ENCODE data around the gene SLC30A1. TPM values are rescaled to one million over a fixed set of nuclear protein-coding genes. Genes with fewer than 3 reads are reported as not detected.
"Not testable (repeated sequence)": the region's sequence is repeated elsewhere in the genome, so short reads cannot be mapped to it uniquely, and the experiment has no call there.

SLC30A1 gene
- total RNA-seq, 1 donor from 2014 or later = 35.8 TPM

DNA sequence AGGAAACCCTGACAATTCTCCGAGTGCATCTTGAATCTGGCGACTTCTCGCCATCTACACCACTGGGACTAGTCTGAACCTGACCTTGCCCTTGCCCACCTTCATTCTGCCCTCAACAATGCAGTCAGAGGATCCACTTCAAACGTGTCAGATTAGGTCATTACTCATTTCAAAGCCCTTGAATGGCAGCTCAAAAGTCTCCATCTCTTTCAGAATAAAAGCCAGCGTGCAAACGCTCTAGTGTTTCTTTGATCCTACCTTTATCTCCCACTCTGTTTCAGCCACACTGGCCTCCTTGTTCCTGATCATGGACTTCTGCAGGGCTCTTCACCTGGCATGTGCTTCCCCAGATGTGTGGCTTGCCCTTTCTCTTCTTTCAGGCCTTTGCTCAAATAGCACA, 31.3 kb downstream of the SLC30A1 start:
- no peak for DNase-seq

GRCh38 chr1:211546543-211546942, 32.4 kb downstream of the SLC30A1 start:
- no peak for DNase-seq

GRCh38 chr1:211543025-211543424, 35.9 kb downstream of the SLC30A1 start:
- DNase-seq = no peak

DNA sequence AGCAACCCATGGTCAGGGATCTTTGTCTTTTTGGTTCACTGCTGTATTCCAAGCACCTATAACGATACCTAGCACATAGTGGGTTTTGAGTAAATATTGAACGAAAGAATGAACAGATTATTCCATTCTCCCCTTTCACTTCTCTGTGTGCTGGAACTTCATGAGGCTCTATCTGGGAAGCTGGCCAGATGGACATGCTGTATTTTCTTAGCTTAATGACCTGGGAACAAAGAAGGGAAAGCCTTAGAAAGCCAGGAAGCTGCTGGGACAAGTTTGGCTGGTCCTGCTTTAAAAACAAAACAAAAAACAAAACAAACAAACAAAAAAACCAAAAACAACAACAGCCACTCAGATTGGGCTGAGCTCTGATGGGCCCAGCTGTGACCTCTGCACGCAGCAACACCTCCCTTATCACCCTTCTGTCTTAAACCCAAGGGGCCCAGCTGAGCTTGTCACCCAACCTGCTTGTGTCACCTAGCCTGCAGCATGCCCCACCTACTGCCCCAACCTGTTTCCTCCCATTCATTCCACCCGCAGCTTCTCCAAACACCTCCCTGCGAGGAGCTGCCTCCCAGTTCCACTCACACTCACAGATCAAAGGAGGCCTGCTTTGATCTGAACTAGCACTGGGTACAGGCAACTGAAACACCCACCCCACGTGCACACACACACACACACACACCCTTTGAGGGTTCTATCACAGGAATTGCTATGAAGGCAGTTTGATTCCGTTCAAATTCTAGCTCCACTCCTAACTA, 37.1 kb downstream of the SLC30A1 start:
- DNase-seq = peak; percentile 76

GRCh38 chr1:211541278-211541677, 37.7 kb downstream of the SLC30A1 start:
- no peak for DNase-seq

DNA sequence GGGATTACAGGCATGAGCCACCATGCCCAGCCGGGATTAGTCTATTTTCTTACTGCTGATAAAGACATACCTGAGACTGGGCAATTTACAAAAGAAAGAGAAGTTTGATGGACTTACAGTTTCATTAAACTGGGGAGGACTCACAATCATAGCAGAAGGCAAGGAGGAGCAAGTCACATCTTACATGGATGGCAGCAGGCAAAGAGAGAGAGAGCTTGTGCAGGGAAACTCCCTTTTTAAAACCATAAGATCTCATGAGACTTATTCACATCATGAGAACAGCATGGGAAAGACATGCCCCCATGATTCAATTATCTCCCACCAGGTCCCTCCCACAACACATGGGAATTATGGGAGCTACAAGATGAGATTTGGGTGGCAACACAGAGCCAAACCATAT, 38.1 kb downstream of the SLC30A1 start:
- DNase-seq = not testable (repeated sequence)

- DNase-seq = no peak
Observed at GRCh38 chr1:211538287-211538686, 40.7 kb downstream of the SLC30A1 start.

- no peak for DNase-seq
Observed at GRCh38 chr1:211537253-211537652, 41.7 kb downstream of the SLC30A1 start.

- DNase-seq = no peak
Observed at GRCh38 chr1:211536606-211537005, 42.4 kb downstream of the SLC30A1 start.

DNA sequence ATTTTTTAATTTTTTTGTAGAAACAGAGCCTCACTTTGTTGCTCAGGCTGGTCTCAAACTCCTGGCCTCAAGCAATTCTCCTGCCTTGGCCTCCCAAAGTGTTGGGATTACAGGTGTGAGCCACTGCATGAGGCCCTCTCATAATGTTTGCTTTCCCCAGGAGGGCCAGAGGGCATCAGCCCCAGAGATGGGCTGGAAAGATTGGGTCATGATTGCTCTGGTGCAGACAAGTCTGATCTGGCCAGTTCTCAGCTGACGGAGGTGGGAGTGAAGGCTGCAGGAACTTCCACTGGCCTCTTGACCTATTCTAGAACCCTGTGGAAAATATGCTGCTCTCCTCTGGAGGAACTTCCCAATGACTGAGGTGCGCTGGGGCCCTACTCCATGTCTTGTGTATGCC, 43.6 kb downstream of the SLC30A1 start:
- no peak for DNase-seq

- no peak for DNase-seq
Observed at GRCh38 chr1:211534545-211535291, 44.2 kb downstream of the SLC30A1 start.

- DNase-seq = no peak
Observed at GRCh38 chr1:211532088-211532444, 46.9 kb downstream of the SLC30A1 start.

DNA sequence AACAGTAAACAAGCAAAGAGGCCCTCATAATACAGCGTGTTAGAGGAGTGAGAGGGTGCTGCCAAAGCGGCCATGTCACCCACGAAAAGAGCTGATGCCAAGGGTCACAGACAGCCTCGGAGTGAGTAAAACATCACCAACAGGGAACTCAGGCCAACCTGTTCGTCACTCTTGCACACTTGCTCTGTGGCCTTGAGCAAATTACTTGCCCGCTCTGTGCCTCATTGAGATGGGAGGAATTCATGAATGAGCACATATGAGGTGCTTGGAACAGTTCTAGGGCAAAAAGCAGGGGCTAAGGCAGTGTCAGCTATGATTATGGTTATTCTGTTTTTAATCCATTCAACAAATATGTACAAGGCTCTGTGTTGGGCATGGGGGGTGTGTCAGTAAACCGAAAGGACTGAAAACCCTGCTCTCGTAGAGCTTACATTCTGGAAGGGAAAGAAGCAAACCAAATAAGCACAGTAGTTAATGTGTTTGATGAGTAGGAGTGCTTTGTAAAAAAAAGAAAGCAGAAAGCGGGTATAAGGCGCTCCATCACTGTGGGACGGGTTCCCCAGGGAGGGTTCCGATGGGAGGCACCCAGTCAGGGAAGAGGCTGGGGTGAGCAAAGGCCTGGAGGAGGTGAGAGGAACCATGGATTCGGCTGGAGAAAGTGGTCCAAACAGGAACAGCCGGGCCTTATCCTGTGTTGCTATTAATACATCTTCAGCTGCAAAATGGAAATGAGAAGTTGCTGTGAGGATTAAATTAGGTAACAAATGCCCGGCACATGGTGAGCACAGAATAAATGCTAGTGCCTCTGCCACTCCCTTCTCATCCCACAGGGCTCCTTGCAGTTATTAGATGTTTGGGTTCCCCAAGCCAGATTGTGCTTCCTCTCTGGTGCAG, 47.5 kb downstream of the SLC30A1 start:
- no peak for DNase-seq

GRCh38 chr1:211530102-211530501, 48.9 kb downstream of the SLC30A1 start:
- no peak for DNase-seq

GRCh38 chr1:211529453-211529852, 49.5 kb downstream of the SLC30A1 start:
- DNase-seq = no peak

DNA sequence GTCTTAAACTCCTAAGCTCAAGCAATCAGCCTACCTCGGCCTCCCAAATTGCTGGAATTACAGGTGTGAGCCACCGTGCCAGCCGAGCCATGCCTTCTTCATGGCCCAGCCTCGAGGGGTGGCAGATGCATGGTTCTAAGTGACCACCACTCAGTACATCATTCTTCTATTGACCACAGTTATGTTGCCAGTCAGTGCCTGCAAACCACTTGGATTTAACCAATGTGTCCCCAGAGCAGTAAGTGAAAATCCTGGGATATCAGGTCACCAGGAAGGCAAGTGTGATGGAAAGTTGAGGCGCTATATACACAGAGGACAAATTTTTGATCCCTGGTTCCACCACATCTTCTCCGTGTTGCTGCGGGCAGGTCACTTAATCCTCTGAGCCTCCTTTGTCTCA, 50.0 kb downstream of the SLC30A1 start:
- DNase-seq = no peak

DNA sequence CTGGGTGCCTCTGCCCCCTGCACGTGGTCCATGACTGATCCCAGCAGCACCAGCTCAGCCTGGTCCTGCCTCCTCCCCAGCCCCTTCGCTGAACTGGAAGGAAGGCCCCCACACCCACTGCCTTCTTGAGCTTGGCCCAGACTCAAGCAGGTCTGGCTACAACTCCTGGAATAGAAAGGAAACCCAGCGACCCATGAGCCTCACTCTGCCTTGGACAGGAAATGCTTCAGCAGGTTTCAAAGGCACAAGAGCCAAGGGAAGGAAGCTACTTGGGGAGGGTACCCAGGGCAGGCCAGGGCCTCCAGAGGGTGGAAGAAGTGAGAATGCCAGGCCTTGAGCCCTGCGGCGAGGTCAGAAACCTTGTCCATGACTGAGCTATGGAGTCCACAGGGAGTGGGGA, 51.1 kb downstream of the SLC30A1 start:
- DNase-seq = no peak

GRCh38 chr1:211527006-211527405, 52.0 kb downstream of the SLC30A1 start:
- no peak for DNase-seq

DNA sequence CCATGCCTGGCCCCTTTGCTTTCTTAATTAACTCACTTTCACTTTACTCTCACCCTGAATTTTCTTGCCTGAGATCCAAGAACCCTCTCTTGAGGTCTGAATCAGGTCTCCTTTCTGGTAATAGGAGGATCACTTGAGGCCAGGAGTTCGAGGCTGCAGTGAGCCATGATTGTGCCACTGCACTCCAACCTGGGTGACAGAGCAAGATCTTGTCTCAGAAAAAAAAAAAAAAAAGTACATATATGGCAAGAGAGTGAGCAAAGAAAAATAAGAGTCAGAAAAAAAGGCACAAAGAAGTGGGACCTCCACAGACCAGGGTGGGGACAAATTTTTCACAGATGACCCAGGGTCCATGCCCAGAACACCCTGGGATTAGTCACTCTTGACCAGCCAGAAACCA, 52.9 kb downstream of the SLC30A1 start:
- DNase-seq = no peak

- DNase-seq = no peak
Observed at GRCh38 chr1:211525101-211525676, 53.8 kb downstream of the SLC30A1 start.

DNA sequence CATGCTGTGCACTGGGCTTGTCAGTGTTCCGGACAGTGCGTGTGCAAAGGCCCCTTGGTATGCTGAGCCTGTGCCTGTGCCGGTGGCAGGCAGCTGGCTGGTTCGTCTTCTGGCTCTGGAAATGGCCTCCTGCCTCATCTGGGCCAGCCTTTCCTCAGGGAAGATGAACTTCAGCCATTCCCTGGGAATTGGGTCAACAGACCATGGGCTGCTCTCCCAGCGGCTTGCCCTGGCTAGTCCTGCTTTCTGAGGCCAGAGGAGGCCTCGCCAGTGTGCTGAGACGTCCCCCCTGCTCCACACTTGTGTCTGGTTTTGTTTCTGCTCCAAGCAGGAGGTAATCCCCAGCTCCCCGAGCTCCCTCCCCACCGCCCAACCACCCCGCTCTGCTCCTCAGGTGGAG, 54.4 kb downstream of the SLC30A1 start:
- DNase-seq = no peak

GRCh38 chr1:211522804-211523203, 56.2 kb downstream of the SLC30A1 start:
- no peak for DNase-seq
